GM23248 (cell line): ENCODE measurements around the gene MAST3.

Experiments used
- EZH2 ChIP-seq: fragments of 200-600 bp; sonication (generic); IDR thresholded peaks from 2 replicates; pipeline ENCODE4 v1.6.1; 2018; ENCODE audit warnings: antibody characterized with exemption, mild to moderate bottlenecking; ENCODE audit not compliant: insufficient read depth, poor library complexity, severe bottlenecking
- EZH2phosphoT487 ChIP-seq: fragments of 200-600 bp; sonication (generic); IDR thresholded peaks from 2 replicates; pipeline ENCODE4 v1.6.1; 2018; ENCODE audit warnings: antibody characterized with exemption, moderate library complexity, mild to moderate bottlenecking, low read depth; ENCODE audit not compliant: insufficient read depth

- no peak for TF ChIP-seq EZH2
- TF ChIP-seq EZH2phosphoT487 = no peak
These were observed 37.1 kb upstream of the MAST3 start for GRCh38 chr19:18060472-18060871.
